Hepatocyte (in vitro differentiated cells): ENCODE measurements around the gene BNIPL. TPM values are rescaled to one million over a fixed set of nuclear protein-coding genes. Genes with fewer than 3 reads are reported as not detected.
A peak's percentile ranks its signal among the peaks of the same experiment; 100 is the strongest.

Experiments used
- DNase-seq: peaks from one replicate; pipeline ENCODE4 v3.0.0-alpha.2; 2016; ENCODE audit warnings: low spot score
- H2AFZ ChIP-seq: fragments of 200-600 bp; sonication (generic); 2 replicates; pipeline ENCODE4 v1.6.0; 2016; ENCODE audit warnings: antibody characterized with exemption, mild to moderate bottlenecking
- H3K27ac ChIP-seq: fragments of 200-600 bp; sonication (generic); 2 replicates; pipeline ENCODE4 v1.5.1; 2016; ENCODE audit warnings: mild to moderate bottlenecking
- H3K27me3 ChIP-seq: fragments of 200-600 bp; sonication (generic); 2 replicates; pipeline ENCODE4 v1.6.1; 2016
- H3K36me3 ChIP-seq: fragments of 200-600 bp; sonication (generic); replicated peaks from 2 replicates; pipeline ENCODE4 v1.5.1; 2016; ENCODE audit warnings: low read depth; ENCODE audit not compliant: insufficient read depth
- H3K4me1 ChIP-seq: fragments of 200-600 bp; sonication (generic); 2 replicates; pipeline ENCODE4 v1.5.1; 2016; ENCODE audit warnings: mild to moderate bottlenecking, moderate library complexity; ENCODE audit not compliant: insufficient read depth
- H3K4me2 ChIP-seq: fragments of 200-600 bp; sonication (generic); 2 replicates; pipeline ENCODE4 v1.6.0; 2016
- H3K4me3 ChIP-seq: fragments of 200-600 bp; sonication (generic); 2 replicates; pipeline ENCODE4 v1.5.1; 2016; ENCODE audit warnings: mild to moderate bottlenecking
- H3K79me2 ChIP-seq: fragments of 200-600 bp; sonication (generic); 2 replicates; pipeline ENCODE4 v1.6.0; 2017; ENCODE audit warnings: mild to moderate bottlenecking
- H3K9me2 ChIP-seq: fragments of 200-600 bp; sonication (generic); replicated peaks from 2 replicates; pipeline ENCODE4 v1.6.0; 2017; ENCODE audit warnings: mild to moderate bottlenecking; ENCODE audit not compliant: insufficient read depth
- H3K9me3 ChIP-seq: fragments of 200-600 bp; sonication (generic); 2 replicates; pipeline ENCODE4 v1.5.1; 2016; ENCODE audit warnings: low read depth, mild to moderate bottlenecking
- H4K20me1 ChIP-seq: fragments of 200-600 bp; sonication (generic); 2 replicates; pipeline ENCODE4 v1.6.0; 2016; ENCODE audit warnings: mild to moderate bottlenecking; ENCODE audit not compliant: insufficient read depth, poor library complexity, severe bottlenecking
- EZH2 ChIP-seq: fragments of 200-600 bp; sonication (generic); IDR thresholded peaks from 2 replicates; pipeline ENCODE4 v1.6.1; 2016; ENCODE audit warnings: antibody characterized with exemption, mild to moderate bottlenecking, borderline replicate concordance
- EZH2phosphoT487 ChIP-seq: fragments of 200-600 bp; sonication (generic); IDR thresholded peaks from one replicate; pipeline ENCODE4 v1.6.1; 2018; ENCODE audit warnings: antibody characterized with exemption, mild to moderate bottlenecking, low read depth, moderate library complexity; ENCODE audit not compliant: unreplicated experiment, severe bottlenecking
- WGBS: methylation state at CpG from one replicate; pipeline ENCODE4 v1.1.6; 2016; ENCODE audit warnings: low lambda C conversion rate; ENCODE audit errors: missing lambda C conversion rate; 5-methylcytosine and 5-hydroxymethylcytosine counted together
- polyA plus RNA-seq: library from polyadenylated mRNA; unstranded; fragments of >200 nt; fragmentation: Nextera tagmentation; extraction: Ambion mirVana; gene quantifications from 2 replicates; pipeline ENCODE4 v1.2.1, GENCODE V29; 2016
- total RNA-seq: library from RNA; depleted of rRNA; stranded (reverse); fragments of >200 nt; gene quantifications from 2 replicates; pipeline ENCODE4 v1.2.3, GENCODE V29; 2014
- TF ChIP-seq, protein P1 (sequence below): fragments of 200-600 bp; sonication (generic); IDR thresholded peaks from 2 replicates; pipeline ENCODE4 v1.5.1; 2016; ENCODE audit warnings: antibody characterized with exemption, mild to moderate bottlenecking; ENCODE audit not compliant: poor library complexity

The BNIPL gene
- total and polyA plus RNA-seq, 2 experiments from 2014 or later = 1.1 to 3.8 TPM

DNA sequence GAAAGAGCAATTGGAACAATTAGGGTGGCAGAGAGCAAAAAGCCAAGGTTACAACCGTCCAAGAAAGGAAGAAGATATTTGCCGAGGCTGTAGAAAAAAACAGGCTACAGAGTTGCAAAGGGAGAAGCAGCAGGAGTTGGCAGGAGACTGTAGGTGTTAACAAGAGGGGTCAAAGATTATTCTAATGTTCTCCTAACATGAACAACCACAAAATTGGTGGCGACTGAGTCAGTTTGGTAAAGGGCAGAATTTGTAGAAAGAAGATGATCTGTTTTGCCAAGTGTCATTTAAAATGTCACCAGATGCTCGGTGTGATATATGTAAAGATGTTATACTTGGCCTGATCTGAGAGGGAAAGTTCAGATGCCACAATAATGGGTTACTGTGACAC, 28.5 kb upstream of the BNIPL start:
- H3K27me3 ChIP-seq = no peaks in the 10 kb centered on the region
- no peak for TF ChIP-seq EZH2phosphoT487
- TF ChIP-seq, protein P1, sequence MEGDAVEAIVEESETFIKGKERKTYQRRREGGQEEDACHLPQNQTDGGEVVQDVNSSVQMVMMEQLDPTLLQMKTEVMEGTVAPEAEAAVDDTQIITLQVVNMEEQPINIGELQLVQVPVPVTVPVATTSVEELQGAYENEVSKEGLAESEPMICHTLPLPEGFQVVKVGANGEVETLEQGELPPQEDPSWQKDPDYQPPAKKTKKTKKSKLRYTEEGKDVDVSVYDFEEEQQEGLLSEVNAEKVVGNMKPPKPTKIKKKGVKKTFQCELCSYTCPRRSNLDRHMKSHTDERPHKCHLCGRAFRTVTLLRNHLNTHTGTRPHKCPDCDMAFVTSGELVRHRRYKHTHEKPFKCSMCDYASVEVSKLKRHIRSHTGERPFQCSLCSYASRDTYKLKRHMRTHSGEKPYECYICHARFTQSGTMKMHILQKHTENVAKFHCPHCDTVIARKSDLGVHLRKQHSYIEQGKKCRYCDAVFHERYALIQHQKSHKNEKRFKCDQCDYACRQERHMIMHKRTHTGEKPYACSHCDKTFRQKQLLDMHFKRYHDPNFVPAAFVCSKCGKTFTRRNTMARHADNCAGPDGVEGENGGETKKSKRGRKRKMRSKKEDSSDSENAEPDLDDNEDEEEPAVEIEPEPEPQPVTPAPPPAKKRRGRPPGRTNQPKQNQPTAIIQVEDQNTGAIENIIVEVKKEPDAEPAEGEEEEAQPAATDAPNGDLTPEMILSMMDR = no peak
- TF ChIP-seq EZH2 = no peak
- H3K36me3 ChIP-seq = no peaks in the 10 kb centered on the region
- H3K9me3 ChIP-seq = no peaks in the 10 kb centered on the region
- peaks cover 59% of the 10 kb centered on the region for H3K4me1 ChIP-seq
- peak overlapping the region; percentile 12 for H2AFZ ChIP-seq
- DNase-seq = no peak
- no peaks in the 10 kb centered on the region for H4K20me1 ChIP-seq
- 25% methylated on average over 4 of the region's 4 CpGs for WGBS
- H3K4me2 ChIP-seq = peak overlapping the region; percentile 87
- H3K4me3 ChIP-seq = no peak overlapping the region
- H3K79me2 ChIP-seq = peaks cover 66% of the 10 kb centered on the region
- peak overlapping the region; percentile 80 for H3K27ac ChIP-seq
- H3K9me2 ChIP-seq = no peaks in the 10 kb centered on the region

DNA sequence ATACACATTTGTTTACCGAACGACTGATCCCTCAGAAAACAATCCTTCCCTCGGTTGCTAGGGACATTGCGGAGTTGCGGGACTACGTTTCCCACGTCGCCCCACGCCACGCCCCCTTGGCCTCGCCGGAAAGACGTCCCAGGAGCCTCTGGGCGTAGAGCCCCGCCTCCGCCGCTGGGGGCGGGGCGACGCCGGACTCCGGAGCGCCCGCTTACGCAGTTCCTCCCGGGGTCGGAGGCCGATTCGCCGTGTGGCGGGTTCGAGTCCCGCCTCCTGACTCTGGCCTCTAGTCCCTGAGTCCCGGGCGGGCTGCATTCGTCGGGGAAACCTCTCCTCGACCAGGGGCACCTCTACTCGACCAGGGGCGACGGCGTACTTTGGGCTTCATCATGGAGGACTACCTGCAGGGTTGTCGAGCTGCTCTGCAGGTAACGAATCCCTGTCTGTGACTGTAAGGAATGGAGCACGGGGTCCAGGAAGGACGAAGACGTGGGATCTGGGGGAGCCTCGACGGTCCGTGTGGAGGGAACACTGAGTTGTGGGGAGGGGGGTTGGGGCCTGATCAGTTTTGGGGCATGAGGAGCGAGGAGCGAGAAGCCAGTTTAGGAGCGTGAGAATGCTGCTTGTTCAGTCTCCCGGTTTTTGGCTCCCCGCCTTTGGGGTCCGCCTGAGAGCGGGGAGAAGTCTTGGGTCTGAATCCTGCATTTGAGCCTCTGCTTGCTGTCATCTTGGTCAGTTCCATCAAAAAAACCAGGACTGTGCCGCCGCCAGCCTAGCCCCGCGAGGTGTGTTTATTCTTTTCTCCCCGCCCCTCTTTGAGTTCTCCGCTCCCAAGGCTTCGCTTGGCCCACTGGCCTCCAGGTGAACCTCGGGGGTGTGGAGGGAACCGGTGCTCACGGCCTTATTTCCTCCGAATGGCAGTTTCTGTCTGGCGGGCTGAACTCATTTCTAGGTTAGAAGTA, 27.9 kb upstream of the BNIPL start, which contains the start of gene PRUNE1:
Gene PRUNE1 (plus strand): TSS at position 206 of the 962 bp plus-strand sequence. CDS start 184 bp downstream, at position 390.
- Histone ChIP-seq H3K27me3 (no peaks in the 10 kb centered on the region), H3K9me3 (no peaks in the 10 kb centered on the region), H3K4me3 (peak within 1 kb of the TSS; percentile 69), H4K20me1 (no peaks in the 10 kb centered on the region), H3K27ac (peak within 1 kb of the TSS; percentile 88), H3K4me1 (peaks cover 58% of the 10 kb centered on the region), H3K9me2 (no peaks in the 10 kb centered on the region), H3K4me2 (peak within 1 kb of the TSS; percentile 87), H3K36me3 (no peaks in the 10 kb centered on the region), H2AFZ (peak within 1 kb of the TSS; percentile 87), H3K79me2 (peaks cover 59% of the 10 kb centered on the region)
- 2% methylated on average over 68 of the region's 69 CpGs for WGBS
- TF ChIP-seq EZH2 (no peak), EZH2phosphoT487 (no peak)
- TF ChIP-seq, protein P1 = no peak
- peak; percentile 99 for DNase-seq

DNA sequence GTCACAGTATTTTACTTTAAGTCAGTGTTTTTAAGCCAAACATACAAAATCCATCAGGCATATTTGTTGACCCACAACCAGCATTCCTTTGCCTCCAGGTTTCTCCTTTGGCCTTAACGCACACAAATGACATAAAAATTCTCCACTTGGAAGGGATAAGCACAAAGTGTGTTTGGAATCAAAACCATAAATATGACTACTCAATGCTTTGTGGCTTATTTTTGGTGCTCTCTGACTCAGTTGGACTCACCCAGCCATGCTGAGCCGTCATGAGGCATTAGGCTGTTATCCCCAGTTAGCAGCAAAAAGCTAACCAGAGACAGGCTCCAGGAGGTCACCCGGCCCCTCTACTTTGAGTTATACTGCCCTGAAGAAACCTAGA, 27.2 kb upstream of the BNIPL start:
- Histone ChIP-seq H3K4me1 (peaks cover 57% of the 10 kb centered on the region), H3K36me3 (no peaks in the 10 kb centered on the region), H3K4me3 (peak overlapping the region; percentile 69), H3K9me2 (no peaks in the 10 kb centered on the region), H3K27ac (peak overlapping the region; percentile 88), H3K27me3 (no peaks in the 10 kb centered on the region), H3K79me2 (peaks cover 55% of the 10 kb centered on the region), H2AFZ (peak overlapping the region; percentile 87), H4K20me1 (no peaks in the 10 kb centered on the region), H3K9me3 (no peaks in the 10 kb centered on the region), H3K4me2 (peak overlapping the region; percentile 79)
- 31% methylated on average over 3 of the region's 3 CpGs for WGBS
- TF ChIP-seq EZH2phosphoT487 (no peak), EZH2 (no peak)
- TF ChIP-seq, protein P1 = no peak
- no peak for DNase-seq
